ENCODE data around the gene GPR150. TPM values are rescaled to one million over a fixed set of nuclear protein-coding genes. Genes with fewer than 3 reads are reported as not detected.

Gene GPR150
- not detected for total RNA-seq
- long read RNA-seq = 0 reads

GRCh38 chr5:95620030-95620869 lies at the start of gene GPR150:
Gene GPR150, plus strand, starts transcription at chr5:95620087. Its CDS starts 189 bp downstream, at chr5:95620276.
- DNase-seq (ENCODE audit: low spot score) = peak; percentile 79
- intact Hi-C loops (cut with DNase I) = no loop called here

GRCh38 chr5:95572016-95572415 lies 47.9 kb upstream of the GPR150 start:
- no peak for DNase-seq (ENCODE audit: low spot score)
- intact Hi-C loops (cut with DNase I) = no loop called here

- intact Hi-C loops (cut with DNase I) = no loop called here
- no peak for DNase-seq (ENCODE audit: low spot score)
Measured at GRCh38 chr5:95581576-95581975, 38.3 kb upstream of the GPR150 start.

- DNase-seq (ENCODE audit: low spot score) = no peak
- intact Hi-C loops (cut with DNase I) = no loop called here
Measured at GRCh38 chr5:95583992-95584391, 35.9 kb upstream of the GPR150 start.

- intact Hi-C loops (cut with DNase I) = no loop called here
Measured at GRCh38 chr5:95590880-95591279, 29.0 kb upstream of the GPR150 start.

GRCh38 chr5:95591490-95591901 lies 28.4 kb upstream of the GPR150 start:
- intact Hi-C loops (cut with DNase I) = no loop called here
- DNase-seq (ENCODE audit: low spot score) = no peak

More at GRCh38 chr5:95590880-95591279, 29.0 kb upstream of the GPR150 start:
- DNase-seq (ENCODE audit: low spot score) = no peak

- intact Hi-C loops (cut with DNase I) = no loop called here
- no peak for DNase-seq (ENCODE audit: low spot score)
Measured at GRCh38 chr5:95595289-95595931, 24.5 kb upstream of the GPR150 start.

GRCh38 chr5:95599252-95599651 lies 20.6 kb upstream of the GPR150 start:
- intact Hi-C loops (cut with DNase I) = no loop called here
- no peak for DNase-seq (ENCODE audit: low spot score)

- DNase-seq (ENCODE audit: low spot score) = no peak
- intact Hi-C loops (cut with DNase I) = no loop called here
Measured at GRCh38 chr5:95600557-95600956, 19.3 kb upstream of the GPR150 start.

GRCh38 chr5:95605786-95606185 lies 14.1 kb upstream of the GPR150 start:
- intact Hi-C loops (cut with DNase I) = no loop called here
- DNase-seq (ENCODE audit: low spot score) = no peak

- intact Hi-C loops (cut with DNase I) = no loop called here
- DNase-seq (ENCODE audit: low spot score) = no peak
Measured at GRCh38 chr5:95606419-95606818, 13.5 kb upstream of the GPR150 start.

GRCh38 chr5:95609711-95610110 lies 10.2 kb upstream of the GPR150 start:
- intact Hi-C loops (cut with DNase I) = no loop called here
- no peak for DNase-seq (ENCODE audit: low spot score)

- intact Hi-C loops (cut with DNase I) = no loop called here
- no peak for DNase-seq (ENCODE audit: low spot score)
Measured at GRCh38 chr5:95610546-95610945, 9.3 kb upstream of the GPR150 start.

- DNase-seq (ENCODE audit: low spot score) = no peak
- intact Hi-C loops (cut with DNase I) = no loop called here
Measured at GRCh38 chr5:95611396-95611795, 8.5 kb upstream of the GPR150 start.

GRCh38 chr5:95613514-95613913 lies 6.4 kb upstream of the GPR150 start:
- intact Hi-C loops (cut with DNase I) = no loop called here
- no peak for DNase-seq (ENCODE audit: low spot score)

- DNase-seq (ENCODE audit: low spot score) = no peak
- intact Hi-C loops (cut with DNase I) = no loop called here
Measured at GRCh38 chr5:95615164-95615467, 4.8 kb upstream of the GPR150 start.

GRCh38 chr5:95617057-95617456 lies 2.8 kb upstream of the GPR150 start:
- intact Hi-C loops (cut with DNase I) = no loop called here
- DNase-seq (ENCODE audit: low spot score) = no peak

- intact Hi-C loops (cut with DNase I) = no loop called here
- no peak for DNase-seq (ENCODE audit: low spot score)
Measured at GRCh38 chr5:95619096-95619495, 791 bp upstream of the GPR150 start.

GRCh38 chr5:95619514-95620029 lies 315 bp upstream of the GPR150 start:
- intact Hi-C loops (cut with DNase I) = no loop called here
- no peak for DNase-seq (ENCODE audit: low spot score)

- DNase-seq (ENCODE audit: low spot score) = no peak
- intact Hi-C loops (cut with DNase I) = no loop called here
Measured at GRCh38 chr5:95620870-95621838, 1.3 kb downstream of the GPR150 start.

Data from cardiac septum (tissue), 1 donor.